22Rv1 (cell line): ENCODE measurements around the gene KIF6.

ENCODE experiments used
- ZFX ChIP-seq: fragments of 450-650 bp; IDR thresholded peaks from 2 replicates; pipeline ENCODE4 v1.6.1; 2017; ENCODE audit warnings: antibody characterized with exemption, borderline replicate concordance
- TF ChIP-seq, protein P1 (sequence below): fragments of 450-650 bp; IDR thresholded peaks from 2 replicates; pipeline ENCODE4 v1.5.1; 2017; ENCODE audit warnings: mild to moderate bottlenecking

DNA sequence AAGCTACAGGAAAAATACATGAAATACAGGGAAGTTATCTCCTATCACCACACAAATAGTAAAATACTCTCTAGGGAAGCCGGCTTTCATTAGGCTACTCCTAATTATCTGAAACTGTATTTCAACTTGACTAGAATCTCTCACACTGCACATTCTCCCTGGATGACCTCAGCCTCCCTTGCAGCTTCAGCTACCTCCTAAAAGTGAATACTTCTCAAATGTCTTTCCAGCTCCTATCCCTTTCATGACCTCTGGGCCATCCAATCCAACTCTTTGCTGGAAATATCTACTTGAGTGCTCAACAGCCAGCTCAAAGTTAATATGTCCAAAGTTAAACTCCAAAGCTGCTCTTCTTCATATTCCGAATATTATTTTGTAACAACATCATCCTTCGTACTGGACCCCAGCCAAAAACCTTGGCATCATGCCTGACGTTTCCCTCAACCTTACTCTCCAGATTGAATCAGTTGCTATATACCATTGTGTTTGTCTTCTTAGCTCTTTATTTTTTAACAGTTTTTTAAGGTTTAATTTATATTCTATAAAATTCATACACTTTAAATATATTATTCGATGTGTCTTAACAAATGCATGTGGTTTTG, 29.4 kb upstream of the KIF6 start:
- TF ChIP-seq, protein P1, sequence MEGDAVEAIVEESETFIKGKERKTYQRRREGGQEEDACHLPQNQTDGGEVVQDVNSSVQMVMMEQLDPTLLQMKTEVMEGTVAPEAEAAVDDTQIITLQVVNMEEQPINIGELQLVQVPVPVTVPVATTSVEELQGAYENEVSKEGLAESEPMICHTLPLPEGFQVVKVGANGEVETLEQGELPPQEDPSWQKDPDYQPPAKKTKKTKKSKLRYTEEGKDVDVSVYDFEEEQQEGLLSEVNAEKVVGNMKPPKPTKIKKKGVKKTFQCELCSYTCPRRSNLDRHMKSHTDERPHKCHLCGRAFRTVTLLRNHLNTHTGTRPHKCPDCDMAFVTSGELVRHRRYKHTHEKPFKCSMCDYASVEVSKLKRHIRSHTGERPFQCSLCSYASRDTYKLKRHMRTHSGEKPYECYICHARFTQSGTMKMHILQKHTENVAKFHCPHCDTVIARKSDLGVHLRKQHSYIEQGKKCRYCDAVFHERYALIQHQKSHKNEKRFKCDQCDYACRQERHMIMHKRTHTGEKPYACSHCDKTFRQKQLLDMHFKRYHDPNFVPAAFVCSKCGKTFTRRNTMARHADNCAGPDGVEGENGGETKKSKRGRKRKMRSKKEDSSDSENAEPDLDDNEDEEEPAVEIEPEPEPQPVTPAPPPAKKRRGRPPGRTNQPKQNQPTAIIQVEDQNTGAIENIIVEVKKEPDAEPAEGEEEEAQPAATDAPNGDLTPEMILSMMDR = no peak
- no peak for TF ChIP-seq ZFX
